PFSK-1 (cell line): ENCODE results near the gene EIPR1.

Experiments used
- FOXP2 ChIP-seq: optimal IDR thresholded peaks from 2 replicates; pipeline ENCODE3; 2011; ENCODE audit warnings: borderline replicate concordance, control low read depth, inconsistent platforms; ENCODE audit not compliant: insufficient read depth; ENCODE audit errors: extremely low read length, extremely low read depth
- POLR2AphosphoS5 ChIP-seq: IDR thresholded peaks from 2 replicates; pipeline ENCODE4 v1.6.1; 2012; ENCODE audit warnings: low read depth, mild to moderate bottlenecking, control low read depth, low read length, moderate library complexity
- SIN3A ChIP-seq: IDR thresholded peaks from 2 replicates; pipeline ENCODE4 v1.6.1; 2012; ENCODE audit warnings: mild to moderate bottlenecking, low read length, moderate library complexity, borderline replicate concordance; ENCODE audit not compliant: insufficient read depth
- TAF1 ChIP-seq: IDR thresholded peaks from 2 replicates; pipeline ENCODE4 v1.6.1; 2012; ENCODE audit warnings: low read length, control low read depth, borderline replicate concordance; ENCODE audit not compliant: insufficient read depth
- TF ChIP-seq, protein P1 (sequence below), 2 experiments: IDR thresholded peaks; 2 replicates each; pipeline versions ENCODE4 v1.6.1 to v1.8.0; 2011 to 2012; ENCODE audit warnings: low read depth in 2 of 2, low read length in 2 of 2, control low read depth in 1 of 2, inconsistent platforms in 1 of 2, mild to moderate bottlenecking in 1 of 2, moderate library complexity in 1 of 2; ENCODE audit not compliant: insufficient read depth in 1 of 2

EIPR1 gene

DNA sequence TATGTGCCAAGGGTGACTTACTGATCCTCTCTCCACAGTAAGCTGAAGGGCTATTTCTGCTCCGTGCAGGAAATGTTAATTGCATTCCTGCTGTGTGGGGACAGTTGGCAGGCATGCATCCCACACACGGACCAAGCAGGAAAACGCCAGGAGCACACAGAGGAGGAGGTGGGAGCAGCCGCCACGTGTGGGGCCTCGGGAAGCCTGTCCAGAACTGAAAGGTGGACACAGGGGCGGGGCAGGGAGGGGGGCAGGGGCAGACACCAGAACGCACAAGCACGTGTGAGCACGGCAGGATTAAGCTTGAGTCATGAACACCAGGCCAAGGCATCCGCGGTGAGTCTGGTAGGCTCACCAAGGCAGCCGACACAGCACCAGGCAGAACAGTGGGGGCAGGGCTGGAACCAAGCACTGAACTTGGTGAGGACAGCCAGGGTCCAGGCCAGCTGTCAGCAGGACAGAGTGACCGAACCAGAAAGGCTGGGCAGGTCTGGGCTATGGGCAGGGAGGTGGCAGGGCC lies 177.1 kb downstream of the EIPR1 start:
- no peak for TF ChIP-seq TAF1
- no peak for TF ChIP-seq POLR2AphosphoS5
- TF ChIP-seq FOXP2 = no peak
- TF ChIP-seq SIN3A = no peak
- TF ChIP-seq, protein P1, sequence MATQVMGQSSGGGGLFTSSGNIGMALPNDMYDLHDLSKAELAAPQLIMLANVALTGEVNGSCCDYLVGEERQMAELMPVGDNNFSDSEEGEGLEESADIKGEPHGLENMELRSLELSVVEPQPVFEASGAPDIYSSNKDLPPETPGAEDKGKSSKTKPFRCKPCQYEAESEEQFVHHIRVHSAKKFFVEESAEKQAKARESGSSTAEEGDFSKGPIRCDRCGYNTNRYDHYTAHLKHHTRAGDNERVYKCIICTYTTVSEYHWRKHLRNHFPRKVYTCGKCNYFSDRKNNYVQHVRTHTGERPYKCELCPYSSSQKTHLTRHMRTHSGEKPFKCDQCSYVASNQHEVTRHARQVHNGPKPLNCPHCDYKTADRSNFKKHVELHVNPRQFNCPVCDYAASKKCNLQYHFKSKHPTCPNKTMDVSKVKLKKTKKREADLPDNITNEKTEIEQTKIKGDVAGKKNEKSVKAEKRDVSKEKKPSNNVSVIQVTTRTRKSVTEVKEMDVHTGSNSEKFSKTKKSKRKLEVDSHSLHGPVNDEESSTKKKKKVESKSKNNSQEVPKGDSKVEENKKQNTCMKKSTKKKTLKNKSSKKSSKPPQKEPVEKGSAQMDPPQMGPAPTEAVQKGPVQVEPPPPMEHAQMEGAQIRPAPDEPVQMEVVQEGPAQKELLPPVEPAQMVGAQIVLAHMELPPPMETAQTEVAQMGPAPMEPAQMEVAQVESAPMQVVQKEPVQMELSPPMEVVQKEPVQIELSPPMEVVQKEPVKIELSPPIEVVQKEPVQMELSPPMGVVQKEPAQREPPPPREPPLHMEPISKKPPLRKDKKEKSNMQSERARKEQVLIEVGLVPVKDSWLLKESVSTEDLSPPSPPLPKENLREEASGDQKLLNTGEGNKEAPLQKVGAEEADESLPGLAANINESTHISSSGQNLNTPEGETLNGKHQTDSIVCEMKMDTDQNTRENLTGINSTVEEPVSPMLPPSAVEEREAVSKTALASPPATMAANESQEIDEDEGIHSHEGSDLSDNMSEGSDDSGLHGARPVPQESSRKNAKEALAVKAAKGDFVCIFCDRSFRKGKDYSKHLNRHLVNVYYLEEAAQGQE (IDR thresholded peaks at IDR 0.05; ENCODE audit: insufficient read depth in 1 of 2, low read depth in 2 of 2, low read length in 2 of 2) = no peak

GRCh38 chr2:3199627-3200345 lies 177.8 kb downstream of the EIPR1 start:
- TF ChIP-seq FOXP2 (no peak), POLR2AphosphoS5 (no peak), TAF1 (no peak), SIN3A (no peak)
- TF ChIP-seq, protein P1 (IDR thresholded peaks at IDR 0.05; ENCODE audit: insufficient read depth in 1 of 2, low read depth in 2 of 2, low read length in 2 of 2) = no peak

DNA sequence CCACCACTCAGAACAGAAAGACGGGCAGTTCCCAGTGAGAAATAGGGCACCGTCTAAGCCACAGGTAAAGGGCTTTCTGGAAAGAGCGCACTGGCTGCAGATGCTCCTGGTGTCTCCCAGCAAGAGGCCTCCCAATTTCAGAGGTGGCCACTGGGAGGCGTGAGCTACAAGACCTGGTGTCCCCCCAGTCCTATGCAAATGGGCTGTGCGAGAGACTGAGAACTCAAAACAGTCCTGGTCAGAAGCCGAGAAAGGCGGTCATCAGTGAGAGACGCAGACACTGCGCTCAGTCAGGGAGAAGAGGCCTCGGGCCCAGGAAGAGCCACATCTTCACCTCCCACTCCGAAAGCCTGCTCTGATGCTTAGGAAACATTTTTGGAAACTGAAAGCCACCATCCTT lies 179.5 kb downstream of the EIPR1 start:
- TF ChIP-seq FOXP2 (no peak), TAF1 (no peak), POLR2AphosphoS5 (no peak), SIN3A (no peak)
- TF ChIP-seq, protein P1 (IDR thresholded peaks at IDR 0.05; ENCODE audit: insufficient read depth in 1 of 2, low read depth in 2 of 2, low read length in 2 of 2) = no peak

GRCh38 chr2:3197308-3197707 lies 180.3 kb downstream of the EIPR1 start:
- TF ChIP-seq, protein P1 (IDR thresholded peaks at IDR 0.05; ENCODE audit: insufficient read depth in 1 of 2, low read depth in 2 of 2, low read length in 2 of 2) = no peak
- TF ChIP-seq POLR2AphosphoS5 (no peak), TAF1 (no peak), FOXP2 (no peak)
